Activated T-cell treated with anti-CD3 and anti-CD28 coated beads for 24 hours (primary cell): ENCODE measurements around the gene CELF6.

Experiments
- DNase-seq: peaks from one replicate; pipeline ENCODE4 v3.0.0-alpha.2; 2020; ENCODE audit warnings: low read depth

The CELF6 gene

GRCh38 chr15:72271895-72272212 is 48.1 kb downstream of the CELF6 start:
- DNase-seq, result no peak

- DNase-seq, result no peak
Measured at GRCh38 chr15:72271221-72271620, 48.7 kb downstream of the CELF6 start.

DNA sequence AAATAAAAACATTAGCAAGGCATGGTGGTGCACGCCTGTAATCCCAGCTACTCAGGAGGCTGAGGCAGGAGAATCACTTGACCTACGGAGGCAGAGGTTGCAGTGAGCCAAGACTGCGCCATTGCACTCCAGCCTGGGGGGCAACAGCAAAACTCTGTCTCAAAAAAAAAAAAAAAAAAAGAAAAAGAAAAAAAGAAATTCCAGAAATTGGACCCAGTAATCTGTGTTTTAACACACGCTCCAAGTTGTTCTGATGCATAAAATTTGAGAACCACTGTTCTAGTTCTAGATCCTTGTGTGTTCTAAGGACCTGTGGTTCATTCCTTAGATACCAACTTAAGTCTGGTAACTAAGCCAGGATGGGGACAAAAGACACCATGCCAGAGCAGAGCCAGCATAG is 50.2 kb downstream of the CELF6 start:
- no peak for DNase-seq

- DNase-seq, result no peak
Measured at GRCh38 chr15:72265031-72265430, 54.9 kb downstream of the CELF6 start.

DNA sequence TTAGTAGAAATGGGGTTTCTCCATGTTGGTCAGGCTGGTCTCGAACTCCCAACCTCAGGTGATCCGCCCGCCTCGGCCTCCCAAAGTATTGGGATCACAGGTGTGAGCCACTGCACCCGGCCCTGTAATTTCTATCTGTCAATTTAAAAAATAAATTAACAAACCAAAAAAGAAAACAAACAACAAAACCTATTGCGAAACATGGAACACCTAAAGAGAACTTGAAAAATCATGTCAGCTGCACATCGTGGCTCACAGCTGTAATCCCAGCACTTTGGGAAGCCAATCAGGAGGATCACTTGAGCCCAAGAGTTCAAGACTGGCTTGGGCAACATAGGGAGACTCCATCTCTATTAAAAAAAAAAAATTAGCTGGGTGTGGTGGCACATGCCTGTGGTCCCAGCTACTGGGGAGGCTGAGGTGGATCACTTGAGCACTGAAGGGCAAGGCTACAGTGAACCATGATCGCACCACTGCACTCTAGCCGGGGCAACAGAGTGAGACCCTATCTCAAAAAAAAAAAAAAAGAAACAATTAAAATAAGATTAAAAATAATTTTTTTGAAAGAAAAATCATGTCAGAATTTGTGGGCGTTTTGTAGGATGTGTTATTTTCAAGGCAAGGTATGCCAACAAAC is 67.2 kb downstream of the CELF6 start:
- no peak for DNase-seq

- no peak for DNase-seq
Measured at GRCh38 chr15:72249142-72249810, 70.7 kb downstream of the CELF6 start.

DNA sequence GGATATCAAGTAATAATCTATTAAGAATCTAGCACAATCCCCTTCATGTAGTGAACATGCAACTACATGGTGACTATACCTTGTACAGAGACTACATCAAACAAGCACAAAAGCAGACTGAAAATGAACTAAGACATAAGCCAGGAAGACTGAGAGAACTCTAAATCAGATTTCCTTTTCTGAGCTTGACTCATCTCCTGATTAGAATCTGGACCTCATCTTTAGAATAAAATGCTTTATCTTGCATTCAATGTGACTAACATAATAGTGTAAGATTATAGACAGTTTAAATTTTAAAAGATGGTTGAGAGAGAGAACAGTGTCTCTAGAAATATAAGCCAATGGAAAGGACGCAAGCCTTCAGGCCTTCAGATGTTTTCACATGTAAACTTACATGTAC is 71.4 kb downstream of the CELF6 start:
- no peak for DNase-seq

DNA sequence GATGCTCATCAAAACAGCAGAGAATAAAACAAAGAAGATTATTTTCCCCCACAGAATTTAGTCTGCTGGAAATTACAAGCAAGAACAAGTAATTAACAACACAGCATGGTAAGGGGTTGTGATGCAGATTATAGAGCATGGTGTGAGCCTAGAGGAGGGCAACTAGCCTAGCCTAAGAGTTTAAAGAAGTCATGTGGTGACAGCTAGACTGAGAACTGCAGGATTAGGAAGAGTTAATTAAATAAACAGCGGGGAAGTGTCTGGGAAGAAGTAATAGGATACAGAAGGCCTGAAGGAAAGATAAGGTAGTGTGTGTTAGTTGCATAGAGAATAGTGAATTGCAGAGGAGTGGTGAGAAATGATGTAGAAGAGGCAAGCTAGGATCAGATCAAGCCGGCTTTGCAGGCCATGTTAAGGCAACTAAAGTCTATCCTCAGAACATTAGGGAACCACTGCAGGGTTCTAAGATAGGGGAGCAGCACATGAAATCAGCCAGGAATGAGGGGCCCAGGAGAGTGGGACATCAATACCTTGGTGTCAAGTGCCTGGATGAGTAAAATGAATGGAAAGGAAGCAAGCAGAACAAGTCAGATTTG is 77.1 kb downstream of the CELF6 start:
- DNase-seq, result no peak

DNA sequence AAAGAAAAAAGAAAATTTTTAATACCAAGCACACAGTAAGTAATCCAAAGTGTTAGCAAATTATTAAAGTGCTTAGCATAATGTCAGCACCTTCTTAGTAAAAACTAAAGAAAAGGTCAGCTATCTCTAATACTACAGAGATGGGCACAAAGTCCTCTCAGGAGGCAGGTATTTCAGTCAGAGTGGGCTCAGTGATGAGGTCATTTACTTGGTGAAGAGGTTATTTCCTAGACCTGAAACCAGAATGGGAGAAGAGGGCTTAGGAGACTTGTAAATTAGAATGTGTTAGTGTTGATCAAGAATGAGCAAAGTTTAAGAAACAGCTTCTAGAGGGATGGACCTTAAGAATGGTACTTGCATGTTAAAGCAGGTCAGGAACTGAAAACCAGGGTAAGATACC is 80.3 kb downstream of the CELF6 start:
- no peak for DNase-seq

- no peak for DNase-seq
Measured at GRCh38 chr15:72238586-72238985, 81.4 kb downstream of the CELF6 start.

GRCh38 chr15:72237853-72238224 is 82.1 kb downstream of the CELF6 start:
- no peak for DNase-seq

GRCh38 chr15:72237029-72237852 is 82.7 kb downstream of the CELF6 start:
- peak; percentile 76 for DNase-seq

DNA sequence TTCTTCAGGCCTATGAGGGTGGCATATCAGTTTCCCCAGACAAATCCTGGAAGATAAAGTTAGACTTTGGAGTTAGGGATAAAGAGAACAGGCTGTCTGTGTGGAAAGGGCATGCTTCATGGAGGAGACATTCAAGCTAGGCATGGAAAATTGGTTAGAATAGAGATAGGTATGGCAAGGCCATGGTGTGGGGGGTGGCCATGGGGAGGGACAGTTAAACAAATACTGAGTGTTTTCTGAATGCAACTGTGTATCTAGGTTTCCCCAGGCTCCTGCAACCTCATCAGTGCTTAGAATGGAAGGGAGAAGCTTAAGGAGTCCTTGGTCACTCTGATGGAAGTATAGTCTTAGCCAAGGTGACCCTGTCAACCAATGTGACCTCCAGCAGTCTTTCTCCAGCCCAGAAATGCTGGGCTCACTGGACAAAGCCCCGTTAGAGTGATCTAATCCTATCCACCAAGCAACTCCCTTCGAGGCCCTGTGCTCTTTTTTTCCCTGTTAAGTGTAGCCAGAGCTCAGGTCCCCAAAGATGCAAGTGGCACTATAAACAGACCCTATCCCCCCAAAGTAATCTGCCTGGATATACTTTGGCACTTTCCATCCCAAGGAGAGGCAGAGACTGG is 83.5 kb downstream of the CELF6 start:
- no peak for DNase-seq

- DNase-seq, result no peak
Measured at GRCh38 chr15:72235298-72235697, 84.7 kb downstream of the CELF6 start.
